ENCODE measurements around the gene LAMC3.

- TF ChIP-seq POLR2AphosphoS5 (IDR thresholded peaks at IDR 0.05) (no peak), POLR2A (IDR thresholded peaks at IDR 0.05) (no peak), CTCF (IDR thresholded peaks at IDR 0.05) (no peak)
These were observed 22.6 kb downstream of the LAMC3 start for GRCh38 chr9:131031642-131032005.

All from breast epithelium (tissue), 3 donors.